ENCODE measurements around the gene PTGFRN.
"Not testable (repeated sequence)": the region's sequence is repeated elsewhere in the genome, so short reads cannot be mapped to it uniquely, and the experiment has no call there.

PTGFRN gene

GRCh38 chr1:116909512-116910378 is at the start of gene PTGFRN:
PTGFRN (plus strand) TSS chr1:116909916; CDS start chr1:116910204, 288 bp downstream.
- DNase-seq, result peak; percentile 44

GRCh38 chr1:116860167-116860566 is 49.5 kb upstream of the PTGFRN start:
- DNase-seq, result not testable (repeated sequence)

- DNase-seq, result no peak
Measured at GRCh38 chr1:116861137-116861536, 48.6 kb upstream of the PTGFRN start.

- not testable (repeated sequence) for DNase-seq
Measured at GRCh38 chr1:116863031-116863430, 46.7 kb upstream of the PTGFRN start.

GRCh38 chr1:116866478-116866877 is 43.2 kb upstream of the PTGFRN start:
- DNase-seq, result not testable (repeated sequence)

- DNase-seq, result no peak
Measured at GRCh38 chr1:116868385-116868784, 41.3 kb upstream of the PTGFRN start.

GRCh38 chr1:116869611-116870010 is 40.1 kb upstream of the PTGFRN start:
- no peak for DNase-seq

GRCh38 chr1:116870300-116870699 is 39.4 kb upstream of the PTGFRN start:
- no peak for DNase-seq

- no peak for DNase-seq
Measured at GRCh38 chr1:116871779-116872146, 38.0 kb upstream of the PTGFRN start.

- no peak for DNase-seq
Measured at GRCh38 chr1:116873680-116874271, 35.9 kb upstream of the PTGFRN start.

- no peak for DNase-seq
Measured at GRCh38 chr1:116874733-116875249, 34.9 kb upstream of the PTGFRN start.

GRCh38 chr1:116875391-116875790 is 34.3 kb upstream of the PTGFRN start:
- DNase-seq, result no peak

- not testable (repeated sequence) for DNase-seq
Measured at GRCh38 chr1:116875946-116876345, 33.8 kb upstream of the PTGFRN start.

GRCh38 chr1:116877141-116877818 is 32.4 kb upstream of the PTGFRN start:
- no peak for DNase-seq

- no peak for DNase-seq
Measured at GRCh38 chr1:116878804-116879477, 30.8 kb upstream of the PTGFRN start.

- no peak for DNase-seq
Measured at GRCh38 chr1:116879478-116880133, 30.1 kb upstream of the PTGFRN start.

- DNase-seq, result no peak
Measured at GRCh38 chr1:116880917-116881316, 28.8 kb upstream of the PTGFRN start.

- DNase-seq, result no peak
Measured at GRCh38 chr1:116881879-116882520, 27.7 kb upstream of the PTGFRN start.

GRCh38 chr1:116882866-116883265 is 26.9 kb upstream of the PTGFRN start:
- DNase-seq, result no peak

- DNase-seq, result no peak
Measured at GRCh38 chr1:116886291-116886878, 23.3 kb upstream of the PTGFRN start.

GRCh38 chr1:116887212-116887611 is 22.5 kb upstream of the PTGFRN start:
- no peak for DNase-seq
